Stomach (tissue), 9 donors: ENCODE measurements around the gene ZNF813. TPM values are rescaled to one million over a fixed set of nuclear protein-coding genes. Genes with fewer than 3 reads are reported as not detected.
"Not testable (repeated sequence)": the region's sequence is repeated elsewhere in the genome, so short reads cannot be mapped to it uniquely, and the experiment has no call there.

ENCODE experiments used
- DNase-seq, 2 donors: peaks; one replicate each; pipeline versions ENCODE4 v3.0.0 to v3.0.0-alpha.2; 2013 to 2019
- H3K27ac ChIP-seq, 5 donors: fragments of 200-600 bp in 4 of 5; sonication (generic) in 4 of 5; one replicate each; pipeline ENCODE4 v1.5.1; 2013 to 2019; ENCODE audit warnings: mild to moderate bottlenecking in 1 of 5, moderate library complexity in 1 of 5
- H3K27me3 ChIP-seq, 3 donors: fragments of 200-600 bp; sonication (generic); one replicate each; pipeline ENCODE4 v1.5.1; 2017 to 2019; ENCODE audit warnings: mixed run types in 1 of 3
- H3K36me3 ChIP-seq, 4 donors: fragments of 200-600 bp; sonication (generic); 1 replicate in 3 of 4; 2 replicates in 1 of 4; pipeline ENCODE4 v1.5.1; 2016 to 2019
- H3K4me1 ChIP-seq, 4 donors: fragments of 200-600 bp; sonication (generic); one replicate each; pipeline ENCODE4 v1.5.1; 2016 to 2019
- H3K4me3 ChIP-seq, 4 donors: fragments of 200-600 bp; sonication (generic) in 3 of 4; one replicate each; pipeline ENCODE4 v1.5.1; 2016 to 2019; ENCODE audit warnings: mild to moderate bottlenecking in 1 of 4
- H3K9me3 ChIP-seq, 4 donors: fragments of 200-600 bp; sonication (generic); one replicate each; pipeline ENCODE4 v1.5.1; 2016 to 2019
- EP300 ChIP-seq: sonication (generic); formaldehyde crosslinking; IDR thresholded peaks from one replicate; pipeline ENCODE4 v1.6.1; 2017; ENCODE audit warnings: antibody characterized with exemption
- POLR2A ChIP-seq, 4 donors: fragments of 450-650 bp; IDR thresholded peaks; one replicate each; pipeline ENCODE4 v1.6.1; 2016; ENCODE audit warnings: antibody characterized with exemption in 4 of 4, control low read depth in 2 of 4, mild to moderate bottlenecking in 1 of 4, moderate library complexity in 1 of 4
- POLR2AphosphoS5 ChIP-seq, 3 donors: sonication (generic); formaldehyde crosslinking; IDR thresholded peaks; one replicate each; pipeline ENCODE4 v1.6.1; 2016; ENCODE audit warnings: antibody characterized with exemption in 3 of 3
- WGBS, 5 donors: extraction: QIAGEN DNeasy Blood & Tissue Kit in 3 of 5; methylation state at CpG; one replicate each; pipeline versions ENCODE4 v1.1.5 to v1.1.7; 2013 to 2018; 5-methylcytosine and 5-hydroxymethylcytosine counted together
- intact Hi-C: fragments of 100-400 bp; cut with DNase I; formaldehyde crosslinking; loops from one replicate; pipeline ENCODE4 v1.15.1; 2023; ENCODE audit warnings: low total_unique reads
- polyA plus RNA-seq, 3 donors: library from polyadenylated mRNA; stranded (reverse); fragments of 200-250 nt; gene quantifications; one replicate each; pipeline ENCODE4 v1.2.3, GENCODE V29; 2013
- total RNA-seq, 5 donors: library from RNA; depleted of rRNA; stranded (reverse); fragments of >200 nt; gene quantifications; one replicate each; pipeline versions ENCODE4 v1.1.0 to v1.2.3, GENCODE V29; 2014 to 2016
- TF ChIP-seq, protein P1 (sequence below), 7 experiments: fragments of 450-650 bp in 4 of 7; fragments of 200-600 bp in 3 of 7; sonication (generic) in 3 of 7; IDR thresholded peaks; one replicate each; pipeline ENCODE4 v1.5.1; 2016 to 2019; ENCODE audit warnings: antibody characterized with exemption in 7 of 7, control low read depth in 2 of 7, mild to moderate bottlenecking in 1 of 7
- donor health status: healthy with polysubstance abuse.
- donor health status: Bipolar disorder and iron deficiency.
- donor health status: healthy.

ZNF813 gene
- total and polyA plus RNA-seq, 8 donors = 0.45 to 6.8 (median 1.6) TPM

DNA sequence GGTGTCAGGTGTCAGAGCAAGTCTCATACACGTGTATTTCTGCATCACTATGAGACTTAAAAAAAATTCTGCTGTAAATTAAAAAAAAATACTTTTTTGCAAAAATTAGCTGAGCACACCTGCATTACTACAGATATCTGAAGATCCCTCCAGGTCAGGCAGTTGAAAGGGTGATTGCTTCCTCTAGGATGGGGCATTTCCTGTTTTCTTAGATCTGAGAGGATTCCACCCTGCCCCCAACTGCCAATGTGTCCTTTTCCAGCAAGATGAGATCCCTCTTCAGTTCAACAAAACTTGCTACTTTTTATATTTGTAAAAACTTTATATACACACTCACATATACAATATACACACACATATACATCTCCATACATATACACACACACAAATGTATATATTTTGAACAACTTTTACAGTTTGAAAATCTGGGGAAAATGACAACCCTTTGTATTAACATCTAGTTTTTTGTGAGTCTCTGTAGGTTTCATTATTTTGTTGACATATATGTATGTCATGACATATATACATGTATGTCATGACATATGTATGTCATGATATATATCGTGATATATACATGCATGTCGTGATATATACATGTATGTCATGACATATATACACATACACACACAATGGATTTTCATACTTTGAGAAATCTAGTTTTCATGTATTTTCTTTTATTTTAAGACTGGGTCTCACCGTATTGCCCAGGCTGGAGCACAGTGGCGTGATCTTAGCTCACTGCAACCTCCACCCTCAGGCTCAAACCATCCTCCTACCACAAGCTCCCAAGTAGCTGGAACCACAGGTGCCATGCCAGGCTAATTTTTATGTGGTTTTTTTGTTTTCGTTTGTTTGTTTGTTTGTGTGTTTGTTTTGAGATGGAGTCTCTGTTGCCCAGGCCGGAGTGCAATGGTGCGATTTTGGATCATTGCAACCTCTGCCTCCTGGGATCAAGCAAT is 17.8 kb downstream of the ZNF813 start:
- no peaks in the 10 kb centered on the region for H3K27me3 ChIP-seq
- peaks cover 46 to 92% (median 73%) of the 10 kb centered on the region in 4 donors for H3K36me3 ChIP-seq
- DNase-seq = no peak
- H3K4me3 ChIP-seq = no peak overlapping the region
- TF ChIP-seq, protein P1, sequence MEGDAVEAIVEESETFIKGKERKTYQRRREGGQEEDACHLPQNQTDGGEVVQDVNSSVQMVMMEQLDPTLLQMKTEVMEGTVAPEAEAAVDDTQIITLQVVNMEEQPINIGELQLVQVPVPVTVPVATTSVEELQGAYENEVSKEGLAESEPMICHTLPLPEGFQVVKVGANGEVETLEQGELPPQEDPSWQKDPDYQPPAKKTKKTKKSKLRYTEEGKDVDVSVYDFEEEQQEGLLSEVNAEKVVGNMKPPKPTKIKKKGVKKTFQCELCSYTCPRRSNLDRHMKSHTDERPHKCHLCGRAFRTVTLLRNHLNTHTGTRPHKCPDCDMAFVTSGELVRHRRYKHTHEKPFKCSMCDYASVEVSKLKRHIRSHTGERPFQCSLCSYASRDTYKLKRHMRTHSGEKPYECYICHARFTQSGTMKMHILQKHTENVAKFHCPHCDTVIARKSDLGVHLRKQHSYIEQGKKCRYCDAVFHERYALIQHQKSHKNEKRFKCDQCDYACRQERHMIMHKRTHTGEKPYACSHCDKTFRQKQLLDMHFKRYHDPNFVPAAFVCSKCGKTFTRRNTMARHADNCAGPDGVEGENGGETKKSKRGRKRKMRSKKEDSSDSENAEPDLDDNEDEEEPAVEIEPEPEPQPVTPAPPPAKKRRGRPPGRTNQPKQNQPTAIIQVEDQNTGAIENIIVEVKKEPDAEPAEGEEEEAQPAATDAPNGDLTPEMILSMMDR (IDR thresholded peaks at IDR 0.05) = no peak
- TF ChIP-seq POLR2AphosphoS5 (IDR thresholded peaks at IDR 0.05) = no peak
- no peak for TF ChIP-seq POLR2A (IDR thresholded peaks at IDR 0.05)
- no peak for TF ChIP-seq EP300
- H3K9me3 ChIP-seq = peaks cover 18 to 96% (median 72%) of the 10 kb centered on the region in 4 donors
- intact Hi-C loops = no loop called here
- H3K27ac ChIP-seq = no peak overlapping the region
- 77 to 86% (median 81%) methylated on average over 8 of the region's 8 CpGs for WGBS, 5 donors
- H3K4me1 ChIP-seq = no peaks in the 10 kb centered on the region

DNA sequence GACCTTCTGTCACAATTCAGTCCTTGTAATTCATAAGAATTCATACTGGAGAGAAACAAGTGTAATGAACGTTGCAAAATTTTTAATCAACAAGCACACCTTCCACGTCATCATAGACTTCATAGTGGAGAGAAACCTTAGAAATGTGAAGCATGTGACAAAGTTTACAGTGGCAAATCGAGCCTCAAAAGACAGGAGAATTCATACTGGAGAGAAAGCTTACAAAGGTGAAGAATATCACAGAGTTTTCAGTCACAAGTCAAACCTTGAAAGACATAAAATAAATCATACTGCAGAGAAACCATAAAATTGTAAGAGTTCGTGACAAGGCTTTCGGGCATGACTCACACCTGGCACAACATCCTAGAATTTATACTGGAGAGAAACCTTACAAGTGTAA is 24.6 kb downstream of the ZNF813 start:
- no peaks in the 10 kb centered on the region for H3K27me3 ChIP-seq
- WGBS, 5 donors = 95 to 98% (median 97%) methylated on average over 5 of the region's 5 CpGs
- no peak for DNase-seq
- H3K4me1 ChIP-seq = no peaks in the 10 kb centered on the region
- H3K36me3 ChIP-seq = peaks cover 34 to 67% (median 52%) of the 10 kb centered on the region in 4 donors
- TF ChIP-seq POLR2AphosphoS5 (IDR thresholded peaks at IDR 0.05) (no peak), POLR2A (IDR thresholded peaks at IDR 0.05) (no peak), EP300 (no peak)
- TF ChIP-seq, protein P1 (IDR thresholded peaks at IDR 0.05) = no peak
- peaks cover 30 to 100% (median 90%) of the 10 kb centered on the region in 4 donors for H3K9me3 ChIP-seq
- intact Hi-C loops = no loop called here
- no peak overlapping the region for H3K27ac ChIP-seq
- no peak overlapping the region for H3K4me3 ChIP-seq

DNA sequence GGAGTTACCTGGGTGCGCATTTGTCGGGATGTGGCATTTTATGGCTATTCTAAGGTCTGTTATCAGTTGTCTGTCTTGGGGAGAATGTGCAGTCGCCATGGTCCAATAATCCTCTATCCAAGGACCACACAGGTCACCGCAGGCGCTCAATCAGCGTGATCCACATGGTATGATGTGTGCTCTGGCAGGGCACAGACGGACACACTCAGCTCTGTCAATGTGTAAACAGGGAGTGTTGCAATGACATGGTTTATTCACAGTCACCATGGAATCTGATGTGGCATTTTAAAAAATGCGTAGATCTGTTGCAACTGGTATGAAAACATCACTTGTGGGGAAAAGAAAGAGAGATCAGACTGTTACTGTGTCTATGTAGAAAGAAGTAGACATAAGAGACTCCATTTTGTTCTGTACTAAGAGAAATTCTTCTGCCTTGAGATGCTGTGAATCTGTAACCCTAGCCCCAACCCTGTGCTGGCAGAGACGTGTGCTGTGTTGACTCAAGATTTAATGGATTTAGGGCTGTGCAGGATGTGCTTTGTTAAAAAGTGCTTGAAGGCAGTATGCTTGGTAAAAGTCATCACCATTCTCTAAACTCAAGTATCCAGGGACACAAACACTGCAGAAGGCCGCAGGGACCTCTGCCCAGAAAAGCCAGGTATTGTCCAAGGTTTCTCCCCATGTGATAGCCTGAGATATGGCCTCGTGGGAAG is 29.9 kb downstream of the ZNF813 start:
- H3K9me3 ChIP-seq = peaks cover 13 to 76% (median 58%) of the 10 kb centered on the region in 4 donors
- WGBS, 5 donors = 40 to 54% (median 47%) methylated on average over 11 of the region's 11 CpGs
- H3K36me3 ChIP-seq = peaks cover 0 to 15% (median 3%) of the 10 kb centered on the region in 4 donors
- H3K27ac ChIP-seq, H3K4me1 ChIP-seq, intact Hi-C loops, H3K4me3 ChIP-seq, H3K27me3 ChIP-seq, DNase-seq: not testable (repeated sequence)

DNA sequence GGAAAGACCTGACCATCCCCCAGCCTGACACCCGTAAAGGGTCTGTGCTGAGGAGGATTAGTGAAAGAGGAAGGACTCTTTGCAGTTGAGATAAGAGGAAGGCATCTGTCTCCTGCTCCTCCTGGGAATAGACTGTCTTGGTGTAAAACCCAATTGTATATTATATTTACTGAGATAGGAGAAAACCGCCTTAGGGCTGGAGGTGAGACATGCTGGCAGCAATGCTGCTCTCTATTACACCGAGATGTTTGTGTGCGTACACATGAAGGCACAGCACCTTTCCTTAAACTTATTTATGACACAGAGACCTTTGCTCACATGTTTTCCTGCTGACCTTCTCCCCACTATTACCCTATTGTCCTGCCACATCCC is 30.5 kb downstream of the ZNF813 start:
- Histone ChIP-seq H3K9me3 (peaks cover 13 to 71% (median 52%) of the 10 kb centered on the region in 4 donors), H3K36me3 (peaks cover 0 to 11% (median 2%) of the 10 kb centered on the region in 4 donors)
- DNase-seq, H3K4me1 ChIP-seq, H3K27me3 ChIP-seq, intact Hi-C loops, H3K27ac ChIP-seq, H3K4me3 ChIP-seq: not testable (repeated sequence)
- WGBS, 5 donors = 44 to 69% (median 56%) methylated on average over 4 of the region's 4 CpGs

DNA sequence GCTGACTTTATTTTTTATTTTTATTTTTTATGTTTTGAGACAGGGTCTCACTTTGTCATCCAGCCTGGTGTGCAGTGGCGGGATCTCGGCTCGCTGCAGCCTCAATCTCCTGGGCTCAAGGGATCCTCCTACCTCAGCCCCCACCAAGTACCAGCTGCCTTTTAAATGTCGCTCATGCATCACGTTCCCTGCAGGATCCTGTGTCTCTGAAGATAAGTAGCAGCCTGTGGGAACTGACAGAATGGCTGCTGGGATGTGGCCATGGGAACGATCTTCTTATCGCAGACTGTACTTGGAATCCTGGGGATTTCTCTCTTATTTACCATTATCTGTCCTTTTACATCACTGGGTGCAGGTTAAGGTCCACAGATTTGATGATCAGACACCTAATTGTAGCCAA is 35.6 kb downstream of the ZNF813 start:
- H3K9me3 ChIP-seq = peaks cover 0 to 23% (median 11%) of the 10 kb centered on the region in 4 donors
- intact Hi-C loops, H3K36me3 ChIP-seq, H3K4me3 ChIP-seq, H3K4me1 ChIP-seq, DNase-seq, H3K27ac ChIP-seq: not testable (repeated sequence)
- WGBS, 5 donors = 32 to 67% (median 37%) methylated on average over 7 of the region's 7 CpGs
- H3K27me3 ChIP-seq = peaks cover 0 to 31% (median 0%) of the 10 kb centered on the region in 3 donors

DNA sequence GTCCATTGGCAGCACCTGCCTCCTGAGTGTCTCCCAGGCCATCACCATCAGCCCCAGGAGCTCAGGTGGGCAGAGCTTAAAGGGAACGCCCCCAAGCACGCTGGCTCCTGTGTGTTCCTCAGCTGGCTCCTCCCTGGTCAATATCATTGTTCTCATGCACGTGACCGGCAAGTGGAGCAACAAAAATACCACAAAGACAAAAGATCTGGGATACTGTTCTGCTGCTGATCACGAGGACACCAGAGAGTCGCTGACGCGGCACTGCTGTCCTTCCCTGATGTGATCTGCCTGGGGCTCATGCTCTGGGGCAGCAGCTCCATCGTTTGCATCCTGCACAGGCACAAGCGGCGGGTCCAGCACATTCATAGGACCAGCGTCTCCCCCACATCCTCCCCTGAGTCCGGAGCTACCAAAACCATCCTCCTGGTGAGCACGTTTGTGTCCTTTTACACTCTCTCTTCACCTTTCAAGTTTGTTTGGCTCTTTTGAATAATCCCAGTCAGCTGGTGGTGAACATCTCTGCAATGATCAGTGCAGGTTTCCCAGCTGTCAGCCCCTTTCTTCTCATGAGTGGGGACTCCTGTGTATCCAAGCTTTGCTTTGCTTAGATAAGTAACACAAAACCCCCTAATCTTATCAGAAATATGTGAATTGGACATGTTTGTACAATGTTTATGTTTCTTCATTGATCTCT is 36.3 kb downstream of the ZNF813 start:
- H3K4me1 ChIP-seq, DNase-seq, intact Hi-C loops, H3K4me3 ChIP-seq, H3K27ac ChIP-seq, H3K36me3 ChIP-seq: not testable (repeated sequence)
- WGBS, 5 donors = 0 to 16% (median 4%) methylated on average over 2 to 9 of the region's 14 CpGs; no CpG with 5 or more reads in 1 of the 5 donors
- Histone ChIP-seq H3K27me3 (peaks cover 0 to 35% (median 0%) of the 10 kb centered on the region in 3 donors), H3K9me3 (peaks cover 0 to 19% (median 9%) of the 10 kb centered on the region in 4 donors)

DNA sequence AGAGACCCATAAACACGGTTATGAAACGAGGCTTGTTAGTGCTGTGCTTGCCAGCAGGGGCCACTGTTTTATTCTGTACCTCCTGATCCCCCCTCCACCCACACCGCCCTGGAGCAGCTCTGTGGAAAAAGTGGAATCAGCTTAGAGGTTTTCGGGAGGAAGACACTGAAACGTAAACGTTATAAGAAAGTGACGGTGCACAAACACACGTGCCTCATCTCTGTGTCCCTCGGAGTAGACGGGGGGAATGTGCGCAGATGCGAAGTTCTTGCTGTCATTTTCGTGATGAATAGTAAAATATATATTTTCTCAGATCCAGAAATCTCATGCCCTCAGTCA is 36.8 kb downstream of the ZNF813 start:
- H3K36me3 ChIP-seq, intact Hi-C loops, H3K4me3 ChIP-seq, H3K4me1 ChIP-seq: not testable (repeated sequence)
- Histone ChIP-seq H3K9me3 (peaks cover 0 to 18% (median 8%) of the 10 kb centered on the region in 4 donors), H3K27ac (peak overlapping the region in 1 of 5 donors; percentile 22), H3K27me3 (peaks cover 0 to 39% (median 0%) of the 10 kb centered on the region in 3 donors)
- peak in 1 of 2 donors; percentile 55 for DNase-seq
- 11 to 23% (median 17%) methylated on average over 11 to 13 of the region's 13 CpGs for WGBS, 5 donors
